GM12878 (cell line): Measurements from ENCODE around the gene SHISA6. TPM values are rescaled to one million over a fixed set of nuclear protein-coding genes. Genes with fewer than 3 reads are reported as not detected.

ENCODE experiments used
- ATAC-seq: fragments of 200-7000 bp; cut with Tn5 transposase; 3 replicates; pipeline ENCODE4 v1.9.1; 2020; ENCODE audit warnings: mild to moderate bottlenecking, moderate library complexity
- BruUV-seq: library from RNA; stranded (reverse); fragments of 400-500 nt; replicated peaks from 2 replicates; lab custom pipeline; 2021; lab: Mats Ljungman, UMichigan
- CTCF ChIA-PET: fragments of 300-600 bp; sonication (Branson Sonifier 250); formaldehyde crosslinking; extraction: SDS; loops from one replicate; lab custom pipeline; 2021; ENCODE audit warnings: inconsistent platforms; lab: Yijun Ruan, JAX
- POLR2A ChIA-PET: fragments of 350-600 bp; formaldehyde crosslinking; extraction: SDS; loops from one replicate; lab custom pipeline; 2021; ENCODE audit warnings: inconsistent platforms; lab: Charles Lee
- RAD21 ChIA-PET: fragments of 300-600 bp; sonication (Branson Sonifier 250); formaldehyde crosslinking; loops from one replicate; lab custom pipeline; 2023; ENCODE audit warnings: antibody characterized with exemption; ENCODE audit not compliant: unreplicated experiment; lab: Charles Lee
- SMC1A ChIA-PET: fragments of 300-600 bp; sonication (Branson Sonifier 250); formaldehyde crosslinking; loops from one replicate; lab custom pipeline; 2023; ENCODE audit not compliant: unreplicated experiment, uncharacterized antibody; lab: Charles Lee
- DNase-seq: peaks from one replicate; pipeline ENCODE4 v3.0.0-alpha.2; 2011; ENCODE audit warnings: low read depth, low spot score
- FAIRE-seq: peaks from 3 replicates; lab custom pipeline; 2011; peaks lifted over from hg19 to GRCh38; lab: Jason Lieb, UNC
- H2AFZ ChIP-seq: 2 replicates; pipeline ENCODE4 v1.6.0; 2011; ENCODE audit warnings: low read depth, low read length, control low read depth; ENCODE audit not compliant: control insufficient read depth
- H3K27ac ChIP-seq: 2 replicates; pipeline ENCODE4 v1.5.1; 2011; ENCODE audit warnings: control low read depth; ENCODE audit not compliant: control insufficient read depth, insufficient read depth
- H3K27me3 ChIP-seq, 2 experiments: replicated peaks in 1 of 2; 2 replicates each; pipeline versions ENCODE4 v1.6.0 to v1.6.1; 2011; ENCODE audit warnings: low read length in 1 of 2; ENCODE audit not compliant: control insufficient read depth in 2 of 2, insufficient read depth in 2 of 2
- H3K36me3 ChIP-seq, 2 experiments: 2 replicates each; pipeline ENCODE4 v1.5.1; 2011; ENCODE audit warnings: low read length in 1 of 2; ENCODE audit not compliant: control insufficient read depth in 2 of 2, insufficient read depth in 2 of 2
- H3K4me1 ChIP-seq: 2 replicates; pipeline ENCODE4 v1.6.1; 2011; ENCODE audit warnings: mild to moderate bottlenecking, low read length, moderate library complexity, mixed read lengths; ENCODE audit not compliant: control insufficient read depth, insufficient read depth
- H3K4me2 ChIP-seq: 2 replicates; pipeline ENCODE4 v1.6.0; 2011; ENCODE audit warnings: control low read depth; ENCODE audit not compliant: control insufficient read depth, insufficient read depth
- H3K4me3 ChIP-seq: fragments of 200-600 bp; sonication (generic); 2 replicates; pipeline ENCODE4 v1.5.1; 2016
- H3K79me2 ChIP-seq: 2 replicates; pipeline ENCODE4 v1.6.0; 2011; ENCODE audit warnings: low read length; ENCODE audit not compliant: control insufficient read depth, insufficient read depth
- H3K9ac ChIP-seq: 2 replicates; pipeline ENCODE4 v1.8.0; 2011; ENCODE audit warnings: low read length, control low read depth, mixed read lengths; ENCODE audit not compliant: control insufficient read depth, insufficient read depth
- H3K9me3 ChIP-seq: replicated peaks from 3 replicates; pipeline ENCODE4 v1.5.1; 2011; ENCODE audit warnings: mild to moderate bottlenecking, low read length; ENCODE audit not compliant: control insufficient read depth, insufficient read depth
- H4K20me1 ChIP-seq: 2 replicates; pipeline ENCODE4 v1.6.0; 2011; ENCODE audit not compliant: control insufficient read depth, insufficient read depth
- BCLAF1 ChIP-seq: fragments of 450-650 bp; IDR thresholded peaks from 2 replicates; pipeline ENCODE4 v1.6.1; 2017; ENCODE audit warnings: antibody characterized with exemption, mild to moderate bottlenecking, moderate library complexity
- BHLHE40 ChIP-seq, 2 experiments: fragments of 450-650 bp in 1 of 2; IDR thresholded peaks; 2 replicates each; pipeline ENCODE4 v1.6.1; 2011 to 2017; ENCODE audit warnings: low read depth in 2 of 2, borderline replicate concordance in 1 of 2, improper control_type of control experiment in 1 of 2, low read length in 1 of 2, mild to moderate bottlenecking in 1 of 2
- BRCA1 ChIP-seq: IDR thresholded peaks from 2 replicates; pipeline ENCODE4 v1.6.1; 2011; ENCODE audit warnings: low read depth, low read length, improper control_type of control experiment
- CHD1 ChIP-seq: IDR thresholded peaks from 2 replicates; pipeline ENCODE4 v1.6.1; 2012; ENCODE audit warnings: low read depth, low read length, improper control_type of control experiment
- CHD4 ChIP-seq: fragments of 200-600 bp; sonication (generic); IDR thresholded peaks from 2 replicates; pipeline ENCODE4 v1.6.1; 2016; ENCODE audit warnings: mild to moderate bottlenecking
- CREM ChIP-seq: IDR thresholded peaks from 2 replicates; pipeline ENCODE4 v1.6.1; 2014; ENCODE audit warnings: antibody characterized with exemption, low read depth
- DPF2 ChIP-seq: fragments of 450-650 bp; IDR thresholded peaks from 2 replicates; pipeline ENCODE4 v1.6.1; 2017; ENCODE audit warnings: mild to moderate bottlenecking
- ELK1 ChIP-seq: IDR thresholded peaks from 2 replicates; pipeline ENCODE4 v1.6.1; 2012; ENCODE audit warnings: low read depth, low read length, improper control_type of control experiment
- MEF2B ChIP-seq: fragments of 450-650 bp; IDR thresholded peaks from 2 replicates; pipeline ENCODE4 v1.6.1; 2018; ENCODE audit warnings: mild to moderate bottlenecking, moderate library complexity; ENCODE audit not compliant: partially characterized antibody, poor library complexity, severe bottlenecking
- NKRF ChIP-seq: fragments of 450-650 bp; conservative IDR thresholded peaks from 2 replicates; pipeline ENCODE4 v1.6.1; 2017; ENCODE audit warnings: mild to moderate bottlenecking, moderate library complexity
- RELA ChIP-seq: fragments of 450-650 bp; IDR thresholded peaks from 2 replicates; pipeline ENCODE4 v1.8.0; 2014; ENCODE audit warnings: borderline replicate concordance; ENCODE audit not compliant: partially characterized antibody
- SREBF1 ChIP-seq: IDR thresholded peaks from 2 replicates; pipeline ENCODE4 v1.6.1; 2012; ENCODE audit warnings: mild to moderate bottlenecking, low read length
- ZBED1 ChIP-seq: IDR thresholded peaks from 2 replicates; pipeline ENCODE4 v1.6.1; 2016; ENCODE audit warnings: borderline replicate concordance
- ZBTB4 ChIP-seq: fragments of 450-650 bp; formaldehyde crosslinking; IDR thresholded peaks from 2 replicates; pipeline ENCODE4 v1.4.0; 2022; ENCODE audit warnings: mild to moderate bottlenecking, moderate library complexity
- ZNF274 ChIP-seq: IDR thresholded peaks from one replicate; pipeline ENCODE4 v1.8.0; 2011; ENCODE audit not compliant: insufficient read length, insufficient read depth
- in situ Hi-C: fragments of 300-500 bp; cut with MboI; formaldehyde crosslinking; loops from 9 replicates; pipeline ENCODE4 v1.14.3; 2018; ENCODE audit warnings: mixed read lengths
- intact Hi-C: fragments of 100-400 bp; cut with micrococcal nuclease; formaldehyde crosslinking; loops from one replicate; pipeline ENCODE4 v1.14.2; 2022; ENCODE audit not compliant: unreplicated experiment
- polyA plus RNA-seq, 11 experiments: library from polyadenylated mRNA; depleted of rRNA in 4 of 11; unstranded in 6 of 11; stranded (reverse) in 5 of 11; fragments of >200 nt; fragmentation: Nextera tagmentation in 4 of 11; fragmentation: Illumina TruSeq in 1 of 11; extraction: Ambion mirVana in 4 of 11; extraction: Trizol in 1 of 11; gene quantifications; 1 replicate in 1 of 11; 2 replicates in 10 of 11; pipeline versions ENCODE4 v1.2.1 to v1.2.3, GENCODE V29; 2011 to 2016; ENCODE audit warnings: inconsistent platforms in 2 of 11, missing spikeins in 2 of 11, low read depth in 1 of 11
- total RNA-seq, 4 experiments: library from RNA; depleted of rRNA in 3 of 4; stranded (reverse); fragments of >200 nt in 3 of 4; fragmentation: Illumina TruSeq in 1 of 4; extraction: Trizol in 1 of 4; gene quantifications; 2 replicates each; pipeline versions ENCODE4 v1.2.1 to v1.2.3, GENCODE V29; 2013 to 2021

The SHISA6 gene
- total and polyA plus RNA-seq, 10 of the 15 experiments (the other 5 are each of a cell fraction or from before 2014, with no cell fraction given), result not detected

- TF ChIP-seq ZBTB4 (no peak), MEF2B (no peak), CHD4 (no peak)
These were observed 68.0 kb downstream of the SHISA6 start (continued) for GRCh38 chr17:11309033-11309432.

- Histone ChIP-seq H3K4me1 (no peaks in the 10 kb centered on the region), H3K27me3 (no peaks in the 10 kb centered on the region), H4K20me1 (no peaks in the 10 kb centered on the region), H3K9ac (no peak overlapping the region), H3K36me3 (no peaks in the 10 kb centered on the region), H2AFZ (no peak overlapping the region), H3K79me2 (no peaks in the 10 kb centered on the region), H3K9me3 (no peaks in the 10 kb centered on the region; the same call in 2 of the 3 replicates), H3K4me2 (no peak overlapping the region), H3K4me3 (no peak overlapping the region), H3K27ac (no peak overlapping the region)
- no TSS peak for BruUV-seq
- no peak for DNase-seq
- TF ChIP-seq SREBF1 (no peak), RELA (no peak), ZNF274 (no peak), BHLHE40 (IDR thresholded peaks at IDR 0.05; ENCODE audit: borderline replicate concordance in 1 of 2, low read depth in 2 of 2, low read length in 1 of 2) (no peak), CHD1 (no peak), BCLAF1 (no peak), BRCA1 (no peak), NKRF (no peak), CREM (no peak), ELK1 (no peak), DPF2 (no peak), ZBED1 (no peak)
- no peak for FAIRE-seq
- ATAC-seq, result no peak
- POLR2A ChIA-PET, result no interaction called here
- RAD21 ChIA-PET, result no interaction called here
- CTCF ChIA-PET, result no interaction called here
- intact Hi-C loops (no loop called here), in situ Hi-C loops (loop anchor here (10.0 to 25.0 kb wide), 2 partner anchors 425 to 852 kb away; no protein-coding TSS in a partner anchor)
- SMC1A ChIA-PET, result no interaction called here
These were observed 68.8 kb downstream of the SHISA6 start for GRCh38 chr17:11309850-11310249.
